HEK293 (cell line): ENCODE measurements around the gene SLK.

ENCODE experiments used
- CTCF ChIA-PET: fragments of 350-600 bp; formaldehyde crosslinking; extraction: SDS; loops from one replicate; lab custom pipeline; 2021; ENCODE audit warnings: antibody characterized with exemption; lab: Yijun Ruan, JAX
- POLR2A ChIA-PET: fragments of 300-600 bp; formaldehyde crosslinking; extraction: SDS; loops from one replicate; lab custom pipeline; 2020; ENCODE audit warnings: antibody characterized with exemption, inconsistent platforms; lab: Yijun Ruan, JAX
- H3K27ac ChIP-seq: fragments of 200-500 bp; sonication (Bioruptor generic); 2 replicates; pipeline ENCODE4 v1.5.1; 2014; ENCODE audit warnings: low read depth, low read length, control low read depth, inconsistent platforms; ENCODE audit errors: extremely low read depth
- H3K36me3 ChIP-seq, 2 experiments: fragments of 200-500 bp in 1 of 2; sonication (Bioruptor generic) in 1 of 2; 1 replicate in 1 of 2; 2 replicates in 1 of 2; pipeline ENCODE4 v1.5.1; 2014 to 2017; ENCODE audit warnings: inconsistent platforms in 2 of 2, low read length in 2 of 2; ENCODE audit not compliant: control insufficient read depth in 2 of 2, insufficient read depth in 1 of 2
- H3K4me1 ChIP-seq: fragments of 200-500 bp; sonication (Bioruptor generic); 2 replicates; pipeline ENCODE4 v1.5.1; 2014; ENCODE audit warnings: mild to moderate bottlenecking, low read length, inconsistent platforms; ENCODE audit not compliant: control insufficient read depth, insufficient read depth
- H3K4me3 ChIP-seq: 2 replicates; pipeline ENCODE4 v1.5.1; 2011; ENCODE audit warnings: low read depth, mild to moderate bottlenecking, control low read depth, low read length, moderate library complexity
- H3K9me3 ChIP-seq: fragments of 200-500 bp; sonication (Bioruptor generic); 2 replicates; pipeline ENCODE4 v1.5.1; 2014; ENCODE audit warnings: low read depth, low read length, inconsistent platforms; ENCODE audit not compliant: control insufficient read depth, insufficient read depth
- HOXA7 ChIP-seq: sonication (generic); formaldehyde crosslinking; IDR thresholded peaks from 2 replicates; pipeline ENCODE4 v1.8.1; 2022; ENCODE audit warnings: missing genetic modification reagents, borderline replicate concordance
- INSM2 ChIP-seq: fragments of 450-650 bp; formaldehyde crosslinking; IDR thresholded peaks from 2 replicates; pipeline ENCODE4 v1.5.1; 2016; ENCODE audit warnings: missing biosample characterization, missing genetic modification characterization
- KLF7 ChIP-seq: fragments of 450-650 bp; formaldehyde crosslinking; IDR thresholded peaks from 2 replicates; pipeline ENCODE4 v1.5.1; 2016; ENCODE audit warnings: missing biosample characterization, missing genetic modification characterization, borderline replicate concordance
- KLF9 ChIP-seq: fragments of 450-650 bp; formaldehyde crosslinking; IDR thresholded peaks from 2 replicates; pipeline ENCODE4 v1.5.1; 2016; ENCODE audit warnings: missing biosample characterization, missing genetic modification characterization, low read depth
- PATZ1 ChIP-seq: fragments of 450-650 bp; formaldehyde crosslinking; IDR thresholded peaks from 2 replicates; pipeline ENCODE4 v1.5.1; 2016; ENCODE audit warnings: missing biosample characterization, missing genetic modification characterization
- PBX3 ChIP-seq: sonication (generic); formaldehyde crosslinking; IDR thresholded peaks from 2 replicates; pipeline ENCODE4 v1.8.1; 2022; ENCODE audit warnings: mild to moderate bottlenecking, moderate library complexity, missing genetic modification reagents
- TRIM28 ChIP-seq: IDR thresholded peaks from 2 replicates; pipeline ENCODE4 v1.6.1; 2011; ENCODE audit warnings: low read length, control low read depth, borderline replicate concordance
- ZBTB10 ChIP-seq: fragments of 450-650 bp; formaldehyde crosslinking; IDR thresholded peaks from 2 replicates; pipeline ENCODE4 v1.5.1; 2016; ENCODE audit warnings: missing biosample characterization, missing genetic modification characterization
- ZBTB26 ChIP-seq: fragments of 450-650 bp; formaldehyde crosslinking; optimal IDR thresholded peaks from 2 replicates; pipeline ENCODE3; 2016; ENCODE audit warnings: missing biosample characterization, mild to moderate bottlenecking, missing genetic modification characterization
- ZNF155 ChIP-seq: fragments of 450-650 bp; formaldehyde crosslinking; IDR thresholded peaks from 2 replicates; pipeline ENCODE4 v1.5.1; 2016; ENCODE audit warnings: missing biosample characterization, missing genetic modification characterization
- ZNF280C ChIP-seq: fragments of 450-650 bp; formaldehyde crosslinking; IDR thresholded peaks from 2 replicates; pipeline ENCODE4 v1.5.1; 2016; ENCODE audit warnings: missing biosample characterization, missing genetic modification characterization
- ZNF350 ChIP-seq: fragments of 450-650 bp; formaldehyde crosslinking; IDR thresholded peaks from 2 replicates; pipeline ENCODE4 v1.5.0; 2017; ENCODE audit warnings: missing biosample characterization, mild to moderate bottlenecking, missing genetic modification characterization
- ZNF433 ChIP-seq: fragments of 450-650 bp; formaldehyde crosslinking; IDR thresholded peaks from 2 replicates; pipeline ENCODE4 v1.5.1; 2016; ENCODE audit warnings: missing biosample characterization, missing genetic modification characterization, low read depth
- ZNF544 ChIP-seq: fragments of 450-650 bp; formaldehyde crosslinking; IDR thresholded peaks from 2 replicates; pipeline ENCODE4 v1.5.0; 2017; ENCODE audit warnings: missing biosample characterization, missing genetic modification characterization
- ZNF571 ChIP-seq: fragments of 450-650 bp; formaldehyde crosslinking; IDR thresholded peaks from 2 replicates; pipeline ENCODE4 v1.5.0; 2017; ENCODE audit warnings: missing biosample characterization, missing genetic modification characterization
- ZNF585B ChIP-seq: fragments of 450-650 bp; formaldehyde crosslinking; IDR thresholded peaks from 2 replicates; pipeline ENCODE4 v1.5.1; 2016; ENCODE audit warnings: missing biosample characterization, missing genetic modification characterization
- ZNF621 ChIP-seq: fragments of 450-650 bp; formaldehyde crosslinking; IDR thresholded peaks from 2 replicates; pipeline ENCODE4 v1.5.1; 2017; ENCODE audit warnings: missing biosample characterization, missing genetic modification characterization
- ZNF692 ChIP-seq: fragments of 450-650 bp; formaldehyde crosslinking; IDR thresholded peaks from 2 replicates; pipeline ENCODE4 v1.5.1; 2016; ENCODE audit warnings: missing biosample characterization, missing genetic modification characterization
- ZNF830 ChIP-seq: fragments of 450-650 bp; IDR thresholded peaks from 2 replicates; pipeline ENCODE4 v1.5.0; 2018; ENCODE audit warnings: missing biosample characterization, missing genetic modification characterization, low read depth, mild to moderate bottlenecking, moderate library complexity

Gene SLK

GRCh38 chr10:104072786-104073185 lies 105.8 kb downstream of the SLK start:
- POLR2A ChIA-PET, result interaction anchor here (0.8 kb wide), 1 partner anchor 48 kb away, joined by 4 read pairs; no protein-coding TSS in a partner anchor
- H3K27ac ChIP-seq, result no peak overlapping the region
- no peaks in the 10 kb centered on the region for H3K36me3 ChIP-seq
- H3K9me3 ChIP-seq, result no peaks in the 10 kb centered on the region
- no peak overlapping the region for H3K4me3 ChIP-seq
- TF ChIP-seq ZBTB26 (tag by site-specific recombination) (no peak), ZNF830 (no peak), PATZ1 (tag by site-specific recombination) (no peak), ZNF155 (tag by site-specific recombination) (no peak), TRIM28 (no peak), ZNF433 (tag by site-specific recombination) (no peak), ZNF544 (tag by site-specific recombination) (no peak), ZNF350 (tag by site-specific recombination) (no peak), ZBTB10 (tag by site-specific recombination) (no peak), ZNF571 (no peak), KLF9 (tag by site-specific recombination) (no peak), PBX3 (CRISPR knock-in tag) (no peak), ZNF621 (tag by site-specific recombination) (no peak), ZNF585B (tag by site-specific recombination) (no peak), ZNF280C (tag by site-specific recombination) (no peak), HOXA7 (no peak), ZNF692 (no peak), INSM2 (tag by site-specific recombination) (no peak), KLF7 (tag by site-specific recombination) (no peak)
- TF ChIP-seq, all 188 proteins: peak for 0
- CTCF ChIA-PET, result no interaction called here
- peaks cover 14% of the 10 kb centered on the region for H3K4me1 ChIP-seq
